DOHH2 (cell line): ENCODE data around the gene IL27RA.

ENCODE experiments used
- CTCF ChIP-seq: fragments of 200-600 bp; sonication (generic); IDR thresholded peaks from one replicate; pipeline ENCODE4 v1.5.1; 2014; ENCODE audit warnings: antibody characterized with exemption, mild to moderate bottlenecking, low read depth, low read length; ENCODE audit not compliant: poor library complexity, severe bottlenecking
- EZH2phosphoT487 ChIP-seq: fragments of 200-600 bp; sonication (generic); IDR thresholded peaks from 2 replicates; pipeline ENCODE4 v1.6.1; 2017; ENCODE audit warnings: borderline replicate concordance, mild to moderate bottlenecking, antibody characterized with exemption, low read length, moderate library complexity, mixed read lengths

- TF ChIP-seq CTCF (no peak), EZH2phosphoT487 (no peak)
Measured at GRCh38 chr19:14085309-14085995, 53.9 kb downstream of the IL27RA start, which contains the start of gene C19orf67.
